Jurkat, Clone E6-1 (cell line): ENCODE data around the gene POTEM. TPM values are rescaled to one million over a fixed set of nuclear protein-coding genes. Genes with fewer than 3 reads are reported as not detected.
"Not testable (repeated sequence)": the region's sequence is repeated elsewhere in the genome, so short reads cannot be mapped to it uniquely, and the experiment has no call there.

Experiments used
- DNase-seq: peaks from one replicate; pipeline ENCODE4 v3.0.0-alpha.2; 2011; ENCODE audit warnings: low read depth, low spot score
- H3K4me3 ChIP-seq: 2 replicates; pipeline ENCODE4 v1.5.1; 2011; ENCODE audit warnings: mild to moderate bottlenecking, low read length, control low read depth, moderate library complexity
- polyA plus RNA-seq: library from polyadenylated mRNA; unstranded; fragments of >200 nt; gene quantifications from one replicate; pipeline ENCODE4 v1.2.1, GENCODE V29; 2012; ENCODE audit warnings: missing spikeins; ENCODE audit not compliant: insufficient read length, insufficient read depth

Gene POTEM
- polyA plus RNA-seq = not detected

DNA sequence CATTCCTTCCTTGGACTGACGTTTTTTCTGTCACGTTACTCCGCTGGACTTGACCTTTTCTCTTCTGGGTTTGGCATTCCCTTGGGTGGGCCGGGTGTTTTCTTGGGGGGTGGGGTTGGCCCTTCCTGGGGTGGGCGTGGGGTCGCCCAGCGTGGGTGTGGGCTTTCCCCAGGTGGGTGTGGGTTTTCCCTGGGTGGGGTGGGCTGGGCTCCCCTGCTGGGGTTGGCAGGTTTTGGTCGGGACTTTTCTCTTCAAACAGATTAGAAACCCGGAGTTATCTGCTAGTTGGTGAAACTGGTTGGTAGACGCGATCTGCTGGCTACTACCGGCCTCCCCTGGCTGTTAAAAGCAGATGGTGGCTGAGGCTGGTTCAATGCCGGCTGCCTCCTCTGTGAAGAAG is at the start of gene POTEM:
TSS of gene POTEM (plus strand) at position 301 of the 400 bp plus-strand sequence. CDS start at position 353, 52 bp downstream.
- not testable (repeated sequence) for H3K4me3 ChIP-seq, DNase-seq

- not testable (repeated sequence) for H3K4me3 ChIP-seq, DNase-seq
These were observed 48.9 kb upstream of the POTEM start for GRCh38 chr14:18918345-18918744.

DNA sequence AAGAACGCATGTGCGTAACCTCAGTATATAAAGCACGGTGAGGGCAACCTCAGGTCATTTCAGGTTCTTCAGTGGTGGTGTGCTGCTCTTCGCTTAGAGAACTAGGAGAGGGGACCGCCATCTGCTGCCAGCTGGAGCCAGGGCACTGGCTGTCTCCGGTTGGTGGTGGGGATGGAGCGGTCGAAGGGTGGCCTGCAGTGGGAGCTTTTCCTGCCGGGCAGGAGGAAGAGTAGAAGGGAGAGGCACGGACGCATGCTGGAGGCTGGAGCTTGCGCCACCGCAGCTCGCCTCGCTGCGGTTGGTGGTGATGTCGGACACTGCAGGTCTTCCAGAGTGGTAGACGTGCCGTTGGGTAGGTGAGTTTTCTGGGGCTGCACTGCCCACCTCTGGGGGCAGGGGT is 47.2 kb upstream of the POTEM start:
- H3K4me3 ChIP-seq, DNase-seq: not testable (repeated sequence)

- DNase-seq, H3K4me3 ChIP-seq: not testable (repeated sequence)
These were observed 46.1 kb upstream of the POTEM start for GRCh38 chr14:18921055-18921701.

GRCh38 chr14:18936848-18937247 is 30.4 kb upstream of the POTEM start:
- DNase-seq, H3K4me3 ChIP-seq: not testable (repeated sequence)

DNA sequence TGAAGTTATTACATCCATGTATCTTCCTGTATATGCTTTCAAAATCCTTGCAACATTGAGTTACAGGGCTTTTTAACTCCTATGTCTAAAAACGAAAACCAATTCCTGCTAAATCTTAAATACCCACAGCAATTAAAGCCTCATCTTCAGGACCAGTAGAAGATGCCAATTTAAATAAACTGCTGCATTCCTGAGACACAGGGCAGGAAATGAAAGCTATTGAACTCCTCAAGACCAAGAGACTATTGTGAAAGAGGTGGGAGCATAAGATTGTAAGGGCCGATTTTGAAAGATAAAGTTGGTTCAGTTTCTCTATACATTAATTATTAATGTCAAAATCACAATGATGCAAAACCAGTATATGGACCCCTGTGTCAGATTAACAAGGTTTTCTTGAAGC is 28.5 kb upstream of the POTEM start:
- H3K4me3 ChIP-seq, DNase-seq: not testable (repeated sequence)

DNA sequence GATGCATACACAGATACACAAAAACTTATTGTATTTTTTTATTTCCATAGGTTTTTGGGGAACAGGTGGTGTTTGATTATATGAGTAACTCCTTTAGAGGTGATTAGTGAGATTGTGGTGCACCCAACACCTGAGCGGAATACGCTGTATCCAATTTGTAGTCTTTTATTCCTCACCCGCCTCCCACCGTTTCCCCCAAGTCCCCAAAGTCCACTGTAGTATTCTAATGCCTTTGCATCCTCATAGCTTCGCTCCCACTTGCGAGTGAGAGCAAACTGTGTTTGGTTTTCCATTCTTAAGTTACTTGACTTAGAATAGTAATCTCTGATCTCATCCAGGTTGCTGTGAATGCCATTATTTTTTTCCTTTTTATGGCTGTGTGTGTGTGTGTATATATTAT is 17.3 kb upstream of the POTEM start:
- not testable (repeated sequence) for H3K4me3 ChIP-seq, DNase-seq

DNA sequence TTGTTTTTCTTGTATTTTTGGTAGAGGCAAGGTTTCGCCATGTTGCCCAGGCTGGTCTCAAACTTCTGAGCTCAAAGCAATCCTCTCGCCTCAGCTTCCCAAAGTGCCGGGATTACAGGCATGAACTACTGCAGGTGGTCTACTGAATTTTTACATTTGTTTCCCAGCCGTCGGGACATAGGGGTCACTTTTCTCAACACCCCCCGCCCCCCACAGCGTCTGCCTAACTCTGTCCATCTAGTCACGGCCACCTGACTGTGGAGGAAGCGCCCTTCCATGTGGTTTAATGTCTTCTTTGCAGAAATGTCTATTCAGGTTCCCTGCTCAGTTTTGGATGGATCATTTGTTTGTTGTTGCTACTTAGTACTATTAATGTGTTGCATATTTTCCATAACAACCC is 14.1 kb upstream of the POTEM start:
- DNase-seq, H3K4me3 ChIP-seq: not testable (repeated sequence)

GRCh38 chr14:18955816-18956215 is 11.4 kb upstream of the POTEM start:
- H3K4me3 ChIP-seq, DNase-seq: not testable (repeated sequence)

- DNase-seq, H3K4me3 ChIP-seq: not testable (repeated sequence)
These were observed 5.7 kb upstream of the POTEM start for GRCh38 chr14:18961576-18961975.

GRCh38 chr14:18962143-18962542 is 5.1 kb upstream of the POTEM start:
- not testable (repeated sequence) for DNase-seq, H3K4me3 ChIP-seq

DNA sequence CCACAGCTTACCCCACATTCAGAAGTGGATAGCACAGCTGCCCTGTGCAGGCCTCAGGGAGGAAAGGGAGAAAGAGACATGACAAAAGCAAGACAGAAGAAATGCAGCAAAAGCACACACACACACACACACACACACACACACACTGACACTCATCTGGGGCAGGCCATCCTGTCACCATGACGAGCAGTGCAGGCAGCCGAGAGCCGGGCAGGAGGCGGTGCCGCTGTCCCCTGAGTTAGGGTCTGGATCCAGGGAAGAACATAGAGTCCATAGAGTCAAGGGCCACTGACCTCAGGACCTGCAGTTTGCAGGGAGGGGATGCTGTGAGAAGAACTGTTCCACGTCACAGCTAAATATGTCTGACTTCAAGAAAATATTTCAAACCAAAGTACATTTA is 4.0 kb upstream of the POTEM start:
- not testable (repeated sequence) for H3K4me3 ChIP-seq, DNase-seq

- not testable (repeated sequence) for DNase-seq, H3K4me3 ChIP-seq
These were observed 2.4 kb upstream of the POTEM start for GRCh38 chr14:18964878-18965277.

DNA sequence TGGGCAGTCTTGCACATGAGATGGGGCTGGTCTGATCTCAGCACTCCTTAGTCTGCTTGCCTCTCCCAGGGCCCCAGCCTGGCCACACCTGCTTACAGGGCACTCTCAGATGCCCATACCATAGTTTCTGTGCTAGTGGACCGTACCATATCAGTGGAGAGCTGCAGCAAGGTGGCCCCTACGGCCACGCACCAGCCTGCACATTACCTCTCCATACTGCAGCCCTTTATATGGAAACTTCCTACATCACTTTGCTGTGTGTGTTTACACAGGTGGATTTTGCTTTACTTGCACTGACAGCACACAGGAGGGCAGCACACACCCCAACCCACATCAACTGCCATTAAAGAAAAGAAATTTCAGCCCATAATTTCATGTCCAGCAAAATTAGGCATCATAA is 35.3 kb downstream of the POTEM start:
- DNase-seq, H3K4me3 ChIP-seq: not testable (repeated sequence)

GRCh38 chr14:19006490-19006889 is 39.3 kb downstream of the POTEM start:
- not testable (repeated sequence) for DNase-seq, H3K4me3 ChIP-seq

DNA sequence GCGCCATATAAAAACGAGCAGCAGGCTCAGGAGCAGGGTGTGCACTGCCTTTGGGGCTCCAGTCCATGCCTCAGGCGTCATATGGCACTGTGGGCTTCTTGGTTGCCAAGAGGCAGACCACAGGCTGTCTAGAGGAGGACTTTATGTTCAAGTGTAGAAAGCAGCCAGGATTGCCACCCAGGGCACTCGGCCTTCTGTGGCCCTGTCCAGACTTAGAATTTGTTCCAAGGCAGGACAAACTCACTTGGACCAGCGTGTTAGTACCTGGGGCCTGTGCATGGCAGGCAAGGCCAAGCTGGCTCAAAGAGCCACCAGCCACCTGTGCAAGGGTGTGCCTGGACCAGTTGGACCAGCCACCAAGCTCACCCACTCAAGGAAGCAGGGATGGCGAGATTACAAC is 40.4 kb downstream of the POTEM start:
- not testable (repeated sequence) for H3K4me3 ChIP-seq, DNase-seq

- not testable (repeated sequence) for H3K4me3 ChIP-seq, DNase-seq
These were observed 43.8 kb downstream of the POTEM start for GRCh38 chr14:19011029-19011428.

- not testable (repeated sequence) for H3K4me3 ChIP-seq, DNase-seq
These were observed 44.5 kb downstream of the POTEM start for GRCh38 chr14:19011703-19012102.

GRCh38 chr14:19015185-19015584 is 48.0 kb downstream of the POTEM start:
- not testable (repeated sequence) for H3K4me3 ChIP-seq, DNase-seq

- not testable (repeated sequence) for H3K4me3 ChIP-seq, DNase-seq
These were observed 57.9 kb downstream of the POTEM start for GRCh38 chr14:19025080-19025589.
